Uterus (tissue), 4 donors: Measurements from ENCODE around the gene ARPC2. TPM values are rescaled to one million over a fixed set of nuclear protein-coding genes. Genes with fewer than 3 reads are reported as not detected.

Experiments
- DNase-seq, 2 donors: peaks; one replicate each; pipeline ENCODE4 v3.0.0-alpha.2; 2019 to 2020
- H3K27ac ChIP-seq, 2 donors: fragments of 200-600 bp; sonication (generic); 1 replicate in 1 of 2; 2 replicates in 1 of 2; pipeline ENCODE4 v1.5.1; 2016 to 2018
- H3K27me3 ChIP-seq, 2 donors: fragments of 200-600 bp; sonication (generic); one replicate each; pipeline ENCODE4 v1.5.1; 2018 to 2019; ENCODE audit warnings: control low read depth in 1 of 2
- H3K36me3 ChIP-seq, 2 donors: fragments of 200-600 bp; sonication (generic); one replicate each; pipeline ENCODE4 v1.5.1; 2019; ENCODE audit warnings: control low read depth in 1 of 2
- H3K4me1 ChIP-seq, 2 donors: fragments of 200-600 bp; sonication (generic); one replicate each; pipeline ENCODE4 v1.5.1; 2018 to 2019; ENCODE audit warnings: control low read depth in 1 of 2
- H3K4me3 ChIP-seq, 2 donors: fragments of 200-600 bp; sonication (generic); 1 replicate in 1 of 2; 2 replicates in 1 of 2; pipeline ENCODE4 v1.5.1; 2018 to 2019; ENCODE audit warnings: mild to moderate bottlenecking in 1 of 2
- H3K9me3 ChIP-seq, 2 donors: fragments of 200-600 bp; sonication (generic); one replicate each; pipeline ENCODE4 v1.5.1; 2019; ENCODE audit warnings: control low read depth in 1 of 2
- CTCF ChIP-seq, 4 experiments: fragments of 200-600 bp in 2 of 4; fragments of 450-650 bp in 2 of 4; sonication (generic) in 2 of 4; IDR thresholded peaks; one replicate each; pipeline ENCODE4 v1.5.1; 2016 to 2019; ENCODE audit warnings: antibody characterized with exemption in 4 of 4, mild to moderate bottlenecking in 2 of 4, moderate library complexity in 1 of 4
- POLR2A ChIP-seq, 2 donors: fragments of 450-650 bp; IDR thresholded peaks; one replicate each; pipeline ENCODE4 v1.6.1; 2016; ENCODE audit warnings: antibody characterized with exemption in 2 of 2, mild to moderate bottlenecking in 1 of 2, moderate library complexity in 1 of 2
- intact Hi-C: fragments of 100-400 bp; cut with DNase I; formaldehyde crosslinking; loops from one replicate; pipeline ENCODE4 v1.15.1; 2023; ENCODE audit warnings: low total_unique reads
- total RNA-seq, 4 donors: library from RNA; depleted of rRNA in 3 of 4; stranded (reverse); fragments of >200 nt in 3 of 4; gene quantifications; one replicate each; pipeline versions ENCODE4 v1.1.0 to v1.2.4, GENCODE V29; 2014 to 2023
- donor health status: DM: yes; HTN: yes; CAD: no.

Gene ARPC2
- total RNA-seq, 4 donors from 2014 or later = 87.9 to 162 (median 159) TPM

GRCh38 chr2:218260742-218261422, 43.9 kb downstream of the ARPC2 start, which contains the start of gene GPBAR1:
GPBAR1 (plus strand) TSS chr2:218261015; CDS start chr2:218262725, 1,710 bp downstream.
- peaks cover 4 to 7% of the 10 kb centered on the region in 2 donors for H3K4me1 ChIP-seq
- DNase-seq = peak in 1 of 2 donors; percentile 30
- TF ChIP-seq POLR2A (IDR thresholded peaks at IDR 0.05) = no peak
- TF ChIP-seq CTCF (IDR thresholded peaks at IDR 0.05) = no peak
- no peaks in the 10 kb centered on the region for H3K9me3 ChIP-seq
- H3K4me3 ChIP-seq = no peak within 1 kb of the TSS
- no peaks in the 10 kb centered on the region for H3K36me3 ChIP-seq
- intact Hi-C loops = loop anchor here (10.0 kb wide), 1 partner anchor 46 kb away; the partner anchor contains the start of gene ARPC2
- peak within 1 kb of the TSS; percentile 89 to 93 for H3K27ac ChIP-seq
- no peaks in the 10 kb centered on the region for H3K27me3 ChIP-seq

GRCh38 chr2:218261423-218262236, 44.6 kb downstream of the ARPC2 start:
- H3K4me3 ChIP-seq = no peak overlapping the region
- peaks cover 4 to 7% of the 10 kb centered on the region in 2 donors for H3K4me1 ChIP-seq
- H3K27ac ChIP-seq = peak overlapping the region; percentile 89 to 93
- H3K36me3 ChIP-seq = no peaks in the 10 kb centered on the region
- peak in 1 of 2 donors; percentile 13 for DNase-seq
- intact Hi-C loops = loop anchor here (10.0 kb wide), 1 partner anchor 47 kb away; the partner anchor contains the start of gene ARPC2
- H3K27me3 ChIP-seq = no peaks in the 10 kb centered on the region
- TF ChIP-seq CTCF (IDR thresholded peaks at IDR 0.05) (no peak), POLR2A (IDR thresholded peaks at IDR 0.05) (no peak)
- H3K9me3 ChIP-seq = no peaks in the 10 kb centered on the region

GRCh38 chr2:218262237-218262600, 45.2 kb downstream of the ARPC2 start:
- TF ChIP-seq CTCF (IDR thresholded peaks at IDR 0.05) (no peak), POLR2A (IDR thresholded peaks at IDR 0.05) (no peak)
- Histone ChIP-seq H3K9me3 (no peaks in the 10 kb centered on the region), H3K27me3 (no peaks in the 10 kb centered on the region), H3K36me3 (no peaks in the 10 kb centered on the region), H3K4me1 (peaks cover 4 to 7% of the 10 kb centered on the region in 2 donors), H3K4me3 (no peak overlapping the region), H3K27ac (peak overlapping the region in 1 of 2 donors; percentile 93)
- DNase-seq = no peak
- intact Hi-C loops = loop anchor here (10.0 kb wide), 1 partner anchor 47 kb away; the partner anchor contains the start of gene ARPC2

GRCh38 chr2:218262631-218263586, 45.9 kb downstream of the ARPC2 start:
- Histone ChIP-seq H3K27ac (no peak overlapping the region), H3K4me1 (peaks cover 4 to 7% of the 10 kb centered on the region in 2 donors), H3K9me3 (no peaks in the 10 kb centered on the region), H3K27me3 (no peaks in the 10 kb centered on the region), H3K36me3 (no peaks in the 10 kb centered on the region), H3K4me3 (no peak overlapping the region)
- TF ChIP-seq POLR2A (IDR thresholded peaks at IDR 0.05) (no peak), CTCF (IDR thresholded peaks at IDR 0.05) (no peak)
- intact Hi-C loops = loop anchor here (10.0 kb wide), 1 partner anchor 48 kb away; the partner anchor contains the start of gene ARPC2
- peak in 1 of 2 donors; percentile 28 for DNase-seq
